H1 (cell line): Measurements from ENCODE around the gene UBQLNL. TPM values are rescaled to one million over a fixed set of nuclear protein-coding genes. Genes with fewer than 3 reads are reported as not detected.

ENCODE experiments used
- BRCA1 ChIP-seq: IDR thresholded peaks from 2 replicates; pipeline ENCODE4 v1.6.1; 2012; ENCODE audit warnings: low read depth, low read length, improper control_type of control experiment
- CHD7 ChIP-seq: fragments of 300-600 bp; sonication (generic); IDR thresholded peaks from 2 replicates; pipeline ENCODE4 v1.7.1; 2012; ENCODE audit warnings: low read length, moderate library complexity, mild to moderate bottlenecking, inconsistent platforms; ENCODE audit not compliant: insufficient replicate concordance
- CTCF ChIP-seq, 3 experiments: IDR thresholded peaks; 1 replicate in 2 of 3; 2 replicates in 1 of 3; pipeline versions ENCODE4 v1.5.1 to v1.6.1; 2011; ENCODE audit warnings: low read length in 3 of 3, mild to moderate bottlenecking in 3 of 3, inconsistent platforms in 2 of 3, low read depth in 1 of 3, moderate library complexity in 1 of 3; ENCODE audit not compliant: insufficient read depth in 1 of 3; ENCODE audit errors: control extremely low read depth in 1 of 3
- E2F6 ChIP-seq: IDR thresholded peaks from 2 replicates; pipeline ENCODE4 v1.6.1; 2012; ENCODE audit warnings: inconsistent platforms
- KDM5A ChIP-seq: fragments of 200-600 bp; IDR thresholded peaks from 2 replicates; pipeline ENCODE4 v1.7.1; 2012; ENCODE audit warnings: mild to moderate bottlenecking, low read length, inconsistent platforms, mixed read lengths
- RFX5 ChIP-seq: IDR thresholded peaks from 2 replicates; pipeline ENCODE4 v1.6.1; 2011; ENCODE audit warnings: low read depth, low read length, improper control_type of control experiment, borderline replicate concordance
- TAF7 ChIP-seq: optimal IDR thresholded peaks from 2 replicates; pipeline ENCODE3; 2011; ENCODE audit warnings: low read depth, mild to moderate bottlenecking, inconsistent platforms, low read length, moderate library complexity, borderline replicate concordance
- polyA plus RNA-seq, 7 experiments: library from polyadenylated mRNA; depleted of rRNA in 3 of 7; stranded (reverse) in 5 of 7; unstranded in 2 of 7; fragments of >200 nt in 5 of 7; fragments of 200-250 nt in 2 of 7; gene quantifications; 1 replicate in 5 of 7; 2 replicates in 1 of 7; 4 replicates in 1 of 7; pipeline versions ENCODE4 v1.2.1 to v1.2.3, GENCODE V29; 2011 to 2013; ENCODE audit warnings: missing spikeins in 2 of 7, mixed read lengths in 2 of 7
- total RNA-seq: library from RNA; stranded (reverse); fragmentation: NEBNext Ultra II Directional; extraction: Animal tissue kit (Norgen Biotek cat#: 25700); gene quantifications from 2 replicates; pipeline ENCODE4 v1.2.1, GENCODE V29; 2021

The UBQLNL gene
- total and polyA plus RNA-seq, 2 of the 8 experiments (the other 6 are each of a cell fraction or from before 2014, with no cell fraction given) = 0.35 TPM; not detected in 1

GRCh38 chr11:5505363-5506048 is 11.0 kb downstream of the UBQLNL start (continued):
- no peak for TF ChIP-seq CHD7
- no peak for TF ChIP-seq KDM5A
- TF ChIP-seq BRCA1 = no peak
- no peak for TF ChIP-seq CTCF (IDR thresholded peaks at IDR 0.05; ENCODE audit: control extremely low read depth in 1 of 3, insufficient read depth in 1 of 3, low read depth in 1 of 3, low read length in 3 of 3)
- no peak for TF ChIP-seq TAF7
- no peak for TF ChIP-seq RFX5
- no peak for TF ChIP-seq E2F6
